NB4 (cell line): Measurements from ENCODE around the gene NCBP2.

ENCODE experiments used
- POLR2A ChIP-seq: IDR thresholded peaks from 2 replicates; pipeline ENCODE4 v1.6.1; 2011; ENCODE audit warnings: mild to moderate bottlenecking; ENCODE audit not compliant: insufficient read length; ENCODE audit errors: extremely low read depth
- TF ChIP-seq, protein P1 (sequence below): IDR thresholded peaks from one replicate; pipeline ENCODE4 v1.5.1; 2012; ENCODE audit warnings: low read depth, low read length
- TF ChIP-seq, protein P2 (sequence below): IDR thresholded peaks from 2 replicates; pipeline ENCODE4 v1.6.1; 2011; ENCODE audit warnings: low read depth, low read length

GRCh38 chr3:196966526-196967401 lies 24.4 kb upstream of the NCBP2 start:
- TF ChIP-seq POLR2A = no peak
- TF ChIP-seq, protein P1, sequence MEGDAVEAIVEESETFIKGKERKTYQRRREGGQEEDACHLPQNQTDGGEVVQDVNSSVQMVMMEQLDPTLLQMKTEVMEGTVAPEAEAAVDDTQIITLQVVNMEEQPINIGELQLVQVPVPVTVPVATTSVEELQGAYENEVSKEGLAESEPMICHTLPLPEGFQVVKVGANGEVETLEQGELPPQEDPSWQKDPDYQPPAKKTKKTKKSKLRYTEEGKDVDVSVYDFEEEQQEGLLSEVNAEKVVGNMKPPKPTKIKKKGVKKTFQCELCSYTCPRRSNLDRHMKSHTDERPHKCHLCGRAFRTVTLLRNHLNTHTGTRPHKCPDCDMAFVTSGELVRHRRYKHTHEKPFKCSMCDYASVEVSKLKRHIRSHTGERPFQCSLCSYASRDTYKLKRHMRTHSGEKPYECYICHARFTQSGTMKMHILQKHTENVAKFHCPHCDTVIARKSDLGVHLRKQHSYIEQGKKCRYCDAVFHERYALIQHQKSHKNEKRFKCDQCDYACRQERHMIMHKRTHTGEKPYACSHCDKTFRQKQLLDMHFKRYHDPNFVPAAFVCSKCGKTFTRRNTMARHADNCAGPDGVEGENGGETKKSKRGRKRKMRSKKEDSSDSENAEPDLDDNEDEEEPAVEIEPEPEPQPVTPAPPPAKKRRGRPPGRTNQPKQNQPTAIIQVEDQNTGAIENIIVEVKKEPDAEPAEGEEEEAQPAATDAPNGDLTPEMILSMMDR = no peak
- TF ChIP-seq, protein P2, sequence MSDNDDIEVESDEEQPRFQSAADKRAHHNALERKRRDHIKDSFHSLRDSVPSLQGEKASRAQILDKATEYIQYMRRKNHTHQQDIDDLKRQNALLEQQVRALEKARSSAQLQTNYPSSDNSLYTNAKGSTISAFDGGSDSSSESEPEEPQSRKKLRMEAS = no peak
